Suppressor macrophage (primary cell): ENCODE results near the gene EID2.

Experiments used
- DNase-seq, 4 experiments: peaks; one replicate each; pipeline ENCODE4 v3.0.0-alpha.2; 2020 to 2022

EID2 gene

GRCh38 chr19:39533791-39534190, 6.2 kb downstream of the EID2 start:
- DNase-seq, result no peak

- DNase-seq, result no peak
These were observed 6.9 kb downstream of the EID2 start for GRCh38 chr19:39533003-39533512.

- DNase-seq, result peak; percentile 98 to 100 (median 99)
These were observed 7.5 kb downstream of the EID2 start, which contains the start of gene EID2B for GRCh38 chr19:39532233-39533002. Gene EID2B, minus strand, starts transcription at chr19:39532852. Its CDS starts 50 bp downstream, at chr19:39532802.

GRCh38 chr19:39531834-39532232, 8.1 kb downstream of the EID2 start:
- DNase-seq, result no peak

GRCh38 chr19:39525205-39525604, 14.8 kb downstream of the EID2 start:
- DNase-seq, result no peak

GRCh38 chr19:39524495-39524894, 15.5 kb downstream of the EID2 start:
- peak; percentile 73 to 90 (median 80) for DNase-seq

- no peak for DNase-seq
These were observed 19.1 kb downstream of the EID2 start for GRCh38 chr19:39520541-39521484.

- DNase-seq, result no peak
These were observed 21.0 kb downstream of the EID2 start for GRCh38 chr19:39518975-39519374.

GRCh38 chr19:39518458-39518857, 21.5 kb downstream of the EID2 start:
- DNase-seq, result no peak

GRCh38 chr19:39517432-39517831, 22.5 kb downstream of the EID2 start:
- no peak for DNase-seq

- peak in 3 of 4 experiments; percentile 25 to 35 (median 29) for DNase-seq
These were observed 23.7 kb downstream of the EID2 start for GRCh38 chr19:39516270-39516669.

- DNase-seq, result no peak
These were observed 24.3 kb downstream of the EID2 start for GRCh38 chr19:39515551-39516191.

GRCh38 chr19:39514840-39515550, 25.0 kb downstream of the EID2 start, which contains the start of gene SELENOV:
Gene SELENOV, plus strand, starts transcription at chr19:39515139. Its CDS starts 74 bp downstream, at chr19:39515213.
- no peak for DNase-seq

GRCh38 chr19:39512988-39513387, 27.0 kb downstream of the EID2 start:
- no peak for DNase-seq

- DNase-seq, result no peak
These were observed 30.7 kb downstream of the EID2 start for GRCh38 chr19:39509233-39509632.

- no peak for DNase-seq
These were observed 31.3 kb downstream of the EID2 start for GRCh38 chr19:39508629-39509028.

- DNase-seq, result no peak
These were observed 32.1 kb downstream of the EID2 start for GRCh38 chr19:39507715-39508364.

GRCh38 chr19:39506944-39507714, 32.8 kb downstream of the EID2 start:
- peak; percentile 48 to 80 (median 66) for DNase-seq

GRCh38 chr19:39506598-39506943, 33.4 kb downstream of the EID2 start:
- no peak for DNase-seq

GRCh38 chr19:39502640-39503417, 37.1 kb downstream of the EID2 start:
- peak; percentile 82 to 92 (median 87) for DNase-seq
